Esophagus muscularis mucosa (tissue), 4 donors: ENCODE results near the gene TMX4. TPM values are rescaled to one million over a fixed set of nuclear protein-coding genes. Genes with fewer than 3 reads are reported as not detected.

Experiments
- DNase-seq: peaks from one replicate; pipeline ENCODE4 v3.0.0-alpha.2; 2017; ENCODE audit errors: extremely low spot score
- H3K27ac ChIP-seq, 4 donors: fragments of 200-600 bp; sonication (generic); replicated peaks in 1 of 4; 1 replicate in 3 of 4; 2 replicates in 1 of 4; pipeline ENCODE4 v1.5.1; 2016 to 2019; ENCODE audit warnings: mild to moderate bottlenecking in 1 of 4
- H3K27me3 ChIP-seq, 4 donors: fragments of 200-600 bp; sonication (generic); one replicate each; pipeline versions ENCODE4 v1.5.1 to v1.6.0; 2016 to 2019
- H3K36me3 ChIP-seq, 4 donors: fragments of 200-600 bp; sonication (generic); one replicate each; pipeline ENCODE4 v1.5.1; 2016 to 2019
- H3K4me1 ChIP-seq, 4 donors: fragments of 200-600 bp; sonication (generic); one replicate each; pipeline ENCODE4 v1.5.1; 2016 to 2019
- H3K4me3 ChIP-seq, 4 donors: fragments of 200-600 bp; sonication (generic); 1 replicate in 2 of 4; 2 replicates in 2 of 4; pipeline ENCODE4 v1.5.1; 2016 to 2019; ENCODE audit warnings: mild to moderate bottlenecking in 4 of 4, moderate library complexity in 1 of 4
- H3K9me3 ChIP-seq, 4 donors: fragments of 200-600 bp; sonication (generic); 1 replicate in 3 of 4; 2 replicates in 1 of 4; pipeline ENCODE4 v1.5.1; 2016 to 2019
- CTCF ChIP-seq, 3 experiments: fragments of 200-600 bp in 2 of 3; fragments of 450-650 bp in 1 of 3; sonication (generic) in 2 of 3; IDR thresholded peaks; one replicate each; pipeline ENCODE4 v1.5.1; 2017 to 2019; ENCODE audit warnings: antibody characterized with exemption in 3 of 3, mild to moderate bottlenecking in 2 of 3, moderate library complexity in 1 of 3
- EP300 ChIP-seq: sonication (generic); formaldehyde crosslinking; IDR thresholded peaks from one replicate; pipeline ENCODE4 v1.6.1; 2017; ENCODE audit warnings: antibody characterized with exemption
- POLR2A ChIP-seq: fragments of 450-650 bp; IDR thresholded peaks from one replicate; pipeline ENCODE4 v1.6.1; 2017; ENCODE audit warnings: antibody characterized with exemption, moderate library complexity, mild to moderate bottlenecking, low read depth
- POLR2AphosphoS5 ChIP-seq, 2 donors: sonication (generic); formaldehyde crosslinking; IDR thresholded peaks; one replicate each; pipeline ENCODE4 v1.6.1; 2017; ENCODE audit warnings: antibody characterized with exemption in 2 of 2
- WGBS: methylation state at CpG from one replicate; pipeline ENCODE4 v1.1.5; 2018; 5-methylcytosine and 5-hydroxymethylcytosine counted together
- intact Hi-C: fragments of 100-400 bp; cut with DNase I; formaldehyde crosslinking; loops from one replicate; pipeline ENCODE4 v1.15.1; 2023
- total RNA-seq, 4 donors: library from RNA; depleted of rRNA; stranded (reverse); fragments of >200 nt; gene quantifications; one replicate each; pipeline versions ENCODE4 v1.1.0 to v1.2.1, GENCODE V29; 2016

Gene TMX4
- total RNA-seq, 4 donors from 2014 or later: 48.1 to 70.6 (median 56.9) TPM

- 80% methylated on average over 1 of the region's 1 CpG for WGBS
- Histone ChIP-seq H3K27ac (no peak overlapping the region), H3K9me3 (no peaks in the 10 kb centered on the region), H3K27me3 (no peaks in the 10 kb centered on the region), H3K36me3 (no peaks in the 10 kb centered on the region), H3K4me3 (no peak overlapping the region), H3K4me1 (peaks cover 0 to 12% (median 11%) of the 10 kb centered on the region in 4 donors)
- no peak for DNase-seq
- TF ChIP-seq CTCF (IDR thresholded peaks at IDR 0.05) (no peak), POLR2A (no peak), EP300 (no peak), POLR2AphosphoS5 (IDR thresholded peaks at IDR 0.05) (no peak)
- intact Hi-C loops: no loop called here
Observed at GRCh38 chr20:7933346-7933745, 86.2 kb downstream of the TMX4 start.

- Histone ChIP-seq H3K36me3 (no peaks in the 10 kb centered on the region), H3K27ac (no peak overlapping the region), H3K9me3 (no peaks in the 10 kb centered on the region), H3K4me3 (no peak overlapping the region), H3K4me1 (no peaks in the 10 kb centered on the region), H3K27me3 (no peaks in the 10 kb centered on the region)
- no peak for TF ChIP-seq POLR2A
- no peak for TF ChIP-seq EP300
- TF ChIP-seq POLR2AphosphoS5 (IDR thresholded peaks at IDR 0.05): no peak
- no peak for TF ChIP-seq CTCF (IDR thresholded peaks at IDR 0.05)
- no peak for DNase-seq
- intact Hi-C loops: no loop called here
Observed at GRCh38 chr20:7930343-7930742, 89.2 kb downstream of the TMX4 start.

Other genes with a start within 250 kb of the TMX4 start
- gene HAO1, start 79.3 kb downstream of the TMX4 start, total RNA-seq: not detected
- gene PLCB1, start 112.5 kb upstream of the TMX4 start, total RNA-seq: 100 to 1,000 TPM in 1 of 4 donors, 10 to 100 TPM in 3; 72.9 to 115 (median 76.3) TPM